BJ (cell line): ENCODE results near the gene NRP2. TPM values are rescaled to one million over a fixed set of nuclear protein-coding genes. Genes with fewer than 3 reads are reported as not detected.

ENCODE experiments used
- CTCF ChIA-PET: fragments of 350-600 bp; formaldehyde crosslinking; extraction: SDS; loops from one replicate; lab custom pipeline; 2021; ENCODE audit warnings: antibody characterized with exemption, inconsistent platforms; lab: Yijun Ruan, JAX
- POLR2A ChIA-PET: fragments of 300-600 bp; sonication (Branson Sonifier 250); formaldehyde crosslinking; extraction: SDS; loops from one replicate; lab custom pipeline; 2021; ENCODE audit warnings: antibody characterized with exemption; lab: Charles Lee
- DNase-seq: peaks from one replicate; pipeline ENCODE4 v3.0.0-alpha.2; 2011; ENCODE audit warnings: low read depth
- H3K27me3 ChIP-seq: 2 replicates; pipeline ENCODE4 v1.6.0; 2011; ENCODE audit warnings: low read length; ENCODE audit not compliant: control insufficient read depth, insufficient read depth
- H3K36me3 ChIP-seq: 2 replicates; pipeline ENCODE4 v1.5.1; 2011; ENCODE audit warnings: low read length; ENCODE audit not compliant: control insufficient read depth, insufficient read depth
- H3K4me3 ChIP-seq: 2 replicates; pipeline ENCODE4 v1.5.1; 2011; ENCODE audit warnings: low read depth, mild to moderate bottlenecking, control low read depth, low read length
- CTCF ChIP-seq: IDR thresholded peaks from 2 replicates; pipeline ENCODE4 v1.5.1; 2011; ENCODE audit warnings: low read depth, mild to moderate bottlenecking, control low read depth, inconsistent platforms, low read length, moderate library complexity; ENCODE audit not compliant: insufficient read depth
- polyA plus RNA-seq: library from polyadenylated mRNA; depleted of rRNA; stranded (reverse); fragments of >200 nt; gene quantifications from 2 replicates; pipeline ENCODE4 v1.2.3, GENCODE V29; 2011

NRP2 gene
- polyA plus RNA-seq, 1 experiment: 19.7 TPM

- H3K4me3 ChIP-seq: no peak overlapping the region
- ChIA-PET POLR2A (no interaction called here), CTCF (interaction anchor here (1.0 kb wide), 1 partner anchor 10 kb away, joined by 3 read pairs; no protein-coding TSS in a partner anchor)
- no peak for TF ChIP-seq CTCF
- no peaks in the 10 kb centered on the region for H3K27me3 ChIP-seq
- no peaks in the 10 kb centered on the region for H3K36me3 ChIP-seq
- no peak for DNase-seq
These were observed 16.3 kb downstream of the NRP2 start for GRCh38 chr2:205698286-205699268.

- no peak overlapping the region for H3K4me3 ChIP-seq
- no peak for TF ChIP-seq CTCF
- no peak for DNase-seq
- ChIA-PET POLR2A (no interaction called here), CTCF (interaction anchor here (1.0 kb wide), 1 partner anchor 11 kb away, joined by 3 read pairs; no protein-coding TSS in a partner anchor)
- no peaks in the 10 kb centered on the region for H3K27me3 ChIP-seq
- H3K36me3 ChIP-seq: no peaks in the 10 kb centered on the region
These were observed 17.4 kb downstream of the NRP2 start for GRCh38 chr2:205699515-205700289.

- no peak for DNase-seq
- CTCF ChIA-PET: no interaction called here
- Histone ChIP-seq H3K36me3 (no peaks in the 10 kb centered on the region), H3K4me3 (no peak overlapping the region), H3K27me3 (no peaks in the 10 kb centered on the region)
- TF ChIP-seq CTCF: no peak
- POLR2A ChIA-PET: interaction anchor here (0.6 kb wide), 1 partner anchor 959 kb away, joined by 4 read pairs; no protein-coding TSS in a partner anchor
These were observed 18.2 kb downstream of the NRP2 start for GRCh38 chr2:205700331-205701132.

GRCh38 chr2:205701509-205701908, 19.2 kb downstream of the NRP2 start:
- ChIA-PET POLR2A (interaction anchor here (0.6 kb wide), 2 partner anchors 206 to 960 kb away, joined by 3 to 4 read pairs; no protein-coding TSS in a partner anchor), CTCF (interaction anchor here (1.3 kb wide), 1 partner anchor 23 kb away, joined by 3 read pairs; no protein-coding TSS in a partner anchor)
- Histone ChIP-seq H3K36me3 (no peaks in the 10 kb centered on the region), H3K27me3 (no peaks in the 10 kb centered on the region), H3K4me3 (no peak overlapping the region)
- DNase-seq: no peak
- no peak for TF ChIP-seq CTCF
